T47D (cell line): ENCODE measurements around the gene OIP5.
A peak's percentile ranks its signal among the peaks of the same experiment; 100 is the strongest.
"Not testable (repeated sequence)": the region's sequence is repeated elsewhere in the genome, so short reads cannot be mapped to it uniquely, and the experiment has no call there.

Experiments
- DNase-seq, 2 experiments: peaks; one replicate each; pipeline versions ENCODE4 v3.0.0 to v3.0.0-alpha.2; 2011 to 2012; ENCODE audit warnings: low read depth in 1 of 2, low spot score in 1 of 2
- JUND ChIP-seq: IDR thresholded peaks from 2 replicates; pipeline ENCODE4 v1.6.1; 2012; ENCODE audit warnings: low read depth
- in situ Hi-C: cut with HindIII; loops from 2 replicates; pipeline ENCODE4 v1.10.0; 2016; ENCODE audit warnings: low sequenced_read_pairs, low pct_unique_long_range_greater_than_20kb

Gene OIP5

DNA sequence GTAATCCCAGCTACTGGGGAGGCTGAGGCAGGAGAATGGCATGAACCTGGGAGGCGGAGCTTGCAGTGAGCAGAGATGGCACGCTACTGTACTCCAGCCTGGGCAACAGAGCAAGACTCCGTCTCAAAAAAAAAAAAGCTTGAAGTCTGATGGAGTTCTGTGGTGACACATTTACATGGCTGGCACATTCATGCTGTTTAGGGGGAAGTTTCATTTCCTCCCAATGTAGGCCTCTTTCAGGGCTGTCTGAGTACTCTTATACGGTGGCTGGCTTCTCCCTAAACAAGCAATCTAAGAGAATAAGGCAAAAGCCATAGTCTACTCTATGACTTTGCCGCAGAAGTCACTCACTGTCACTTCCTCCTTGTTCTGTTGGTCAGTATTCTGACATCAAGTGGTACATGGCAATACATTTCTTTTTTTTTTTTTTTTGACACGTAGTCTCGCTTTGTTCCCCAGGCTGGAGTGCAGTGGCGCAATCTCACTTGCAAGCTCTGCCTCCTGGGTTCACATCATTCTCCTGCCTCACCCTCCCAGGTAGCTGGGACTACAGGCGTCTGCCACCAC lies 41.2 kb downstream of the OIP5 start:
- no peak for TF ChIP-seq JUND
- in situ Hi-C loops = no loop called here
- DNase-seq = no peak

- in situ Hi-C loops = no loop called here
Observed at GRCh38 chr15:41289953-41290352, 42.4 kb downstream of the OIP5 start.

DNA sequence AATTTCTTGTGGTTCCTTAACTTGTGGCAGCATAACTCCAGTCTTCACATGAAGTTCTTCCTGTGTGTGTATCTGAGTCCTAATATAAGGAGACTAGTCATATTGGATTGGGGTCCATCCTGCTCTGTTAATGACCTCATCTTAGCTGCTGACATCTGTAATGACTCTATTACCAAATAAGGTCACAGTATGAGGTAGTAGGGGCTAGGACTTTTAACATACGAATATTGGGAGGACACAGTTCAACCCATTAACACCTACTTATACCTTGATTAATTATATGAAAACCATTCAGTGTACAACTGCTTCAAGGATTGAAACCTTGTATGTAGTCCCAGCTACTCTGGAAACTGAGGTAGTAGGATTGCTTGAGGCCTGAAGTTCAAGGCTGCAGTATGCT lies 43.9 kb downstream of the OIP5 start:
- no peak for TF ChIP-seq JUND
- no peak for DNase-seq
- in situ Hi-C loops = no loop called here

More at GRCh38 chr15:41289953-41290352, 42.4 kb downstream of the OIP5 start:
- peak in 1 of 2 experiments; percentile 10 for DNase-seq
- TF ChIP-seq JUND = no peak

GRCh38 chr15:41286665-41287333 lies 45.6 kb downstream of the OIP5 start:
- DNase-seq = no peak
- no peak for TF ChIP-seq JUND
- in situ Hi-C loops = no loop called here

GRCh38 chr15:41285285-41285684 lies 47.1 kb downstream of the OIP5 start:
- in situ Hi-C loops = no loop called here
- no peak for TF ChIP-seq JUND
- no peak for DNase-seq

DNA sequence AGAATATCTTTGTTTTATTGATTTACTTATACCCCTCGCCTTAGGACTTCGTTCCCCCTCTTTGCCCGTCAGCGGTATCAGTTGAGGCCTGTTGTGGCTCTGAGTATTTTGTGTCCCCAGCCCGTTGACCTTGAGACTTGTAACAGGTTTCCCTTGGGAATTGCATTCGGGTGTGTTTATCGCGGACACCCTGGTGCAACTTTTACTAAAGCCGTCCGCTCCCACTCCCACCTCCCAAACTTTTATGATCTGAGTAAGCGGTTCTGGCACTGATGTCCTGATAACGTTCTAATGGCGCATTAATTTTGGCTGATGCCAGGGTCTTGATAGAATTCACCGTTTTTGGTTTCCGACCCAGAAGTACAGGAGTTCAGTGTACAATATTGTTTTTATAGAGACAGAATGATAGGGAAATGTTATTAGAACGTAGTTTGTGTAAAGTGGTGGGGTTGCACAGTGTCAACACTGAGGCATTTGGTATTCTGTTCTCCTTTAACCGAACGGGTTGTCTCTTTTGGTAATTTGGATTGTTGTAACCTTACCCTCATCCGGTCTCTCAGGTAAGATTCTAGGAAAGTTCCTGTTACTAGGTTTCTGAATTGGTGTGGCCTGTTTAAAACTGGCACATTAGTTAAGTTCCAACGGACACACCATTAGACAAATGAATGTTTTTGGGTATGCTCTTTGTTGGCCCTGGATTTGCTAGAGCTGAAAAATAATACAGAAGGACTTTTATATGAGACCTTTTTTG lies 47.8 kb downstream of the OIP5 start:
- in situ Hi-C loops = no loop called here
- TF ChIP-seq JUND = no peak
- peak; percentile 6 to 18 for DNase-seq

DNA sequence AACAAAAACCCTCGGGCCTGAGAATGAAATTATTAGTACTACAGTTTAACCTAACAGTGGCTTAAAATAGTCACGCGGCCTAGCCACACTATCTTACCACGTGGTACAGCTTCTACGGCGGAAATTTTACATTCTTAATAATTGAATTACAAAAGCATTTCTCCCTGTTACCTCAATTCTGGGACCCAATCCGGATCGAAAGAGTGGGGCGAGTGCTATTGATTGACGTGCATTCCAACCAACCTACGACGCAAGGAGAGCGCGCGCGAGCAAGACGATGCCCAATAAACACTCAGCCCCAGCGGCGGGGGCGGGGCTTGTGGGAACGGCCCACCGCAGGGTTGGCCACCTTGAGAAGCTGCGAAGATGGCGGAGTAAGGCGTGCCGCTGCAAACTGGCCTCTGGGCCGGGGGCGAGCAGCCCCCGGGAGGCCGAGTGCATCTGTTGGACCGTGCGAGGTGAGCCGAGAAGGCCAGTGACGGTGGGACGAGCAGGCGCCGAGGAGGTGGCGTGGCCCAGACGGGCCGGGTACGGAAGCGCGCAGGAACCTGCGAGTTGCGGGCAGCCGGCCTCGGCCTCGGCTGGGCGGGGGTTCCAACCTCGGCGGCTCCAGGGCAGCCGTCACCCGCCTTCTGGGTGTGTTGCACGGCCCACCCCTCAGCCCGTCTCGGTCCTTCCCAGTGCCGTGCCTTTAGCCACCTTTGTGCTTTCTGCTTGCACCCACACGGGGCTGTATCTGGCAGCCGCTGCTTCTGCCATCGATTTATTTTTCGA lies 48.6 kb downstream of the OIP5 start:
- TF ChIP-seq JUND = no peak
- in situ Hi-C loops = no loop called here
- peak; percentile 97 to 99 for DNase-seq

DNA sequence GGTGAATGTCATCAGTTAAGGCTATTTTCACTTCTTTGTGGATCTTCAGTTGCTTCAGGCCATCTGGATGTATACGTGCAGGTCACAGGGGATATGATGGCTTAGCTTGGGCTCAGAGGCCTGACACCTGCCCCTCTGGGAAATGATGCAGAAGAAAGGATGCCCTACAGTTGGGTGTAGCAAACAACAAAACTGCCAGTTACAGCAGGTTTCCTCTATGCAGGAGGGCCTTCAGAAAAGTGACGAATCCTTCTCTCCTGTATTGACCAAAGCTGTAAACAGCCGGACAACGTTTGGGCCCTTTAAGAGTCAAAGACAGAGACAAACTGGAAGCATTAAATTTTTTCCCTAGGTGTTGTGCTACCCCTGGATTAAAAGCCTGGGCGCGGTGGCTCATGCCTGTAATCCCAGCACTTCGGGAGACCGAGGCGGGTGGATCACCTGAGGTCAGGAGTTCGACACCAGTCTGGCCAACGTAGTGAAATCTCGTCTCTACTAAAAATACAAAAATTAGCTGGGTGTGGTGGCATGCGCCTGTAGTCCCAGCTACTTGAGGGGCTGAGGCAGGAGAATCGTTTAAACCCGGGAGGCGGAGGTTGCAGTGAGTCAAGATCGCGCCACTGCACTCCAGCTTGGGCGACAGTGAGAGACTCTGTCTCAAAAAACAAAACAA lies 49.3 kb downstream of the OIP5 start:
- DNase-seq, in situ Hi-C loops: not testable (repeated sequence)

- DNase-seq, in situ Hi-C loops: not testable (repeated sequence)
Observed at GRCh38 chr15:41282436-41282835, 50.0 kb downstream of the OIP5 start.

- no peak for DNase-seq
- TF ChIP-seq JUND = no peak
- in situ Hi-C loops = no loop called here
Observed at GRCh38 chr15:41281236-41281635, 51.2 kb downstream of the OIP5 start.

DNA sequence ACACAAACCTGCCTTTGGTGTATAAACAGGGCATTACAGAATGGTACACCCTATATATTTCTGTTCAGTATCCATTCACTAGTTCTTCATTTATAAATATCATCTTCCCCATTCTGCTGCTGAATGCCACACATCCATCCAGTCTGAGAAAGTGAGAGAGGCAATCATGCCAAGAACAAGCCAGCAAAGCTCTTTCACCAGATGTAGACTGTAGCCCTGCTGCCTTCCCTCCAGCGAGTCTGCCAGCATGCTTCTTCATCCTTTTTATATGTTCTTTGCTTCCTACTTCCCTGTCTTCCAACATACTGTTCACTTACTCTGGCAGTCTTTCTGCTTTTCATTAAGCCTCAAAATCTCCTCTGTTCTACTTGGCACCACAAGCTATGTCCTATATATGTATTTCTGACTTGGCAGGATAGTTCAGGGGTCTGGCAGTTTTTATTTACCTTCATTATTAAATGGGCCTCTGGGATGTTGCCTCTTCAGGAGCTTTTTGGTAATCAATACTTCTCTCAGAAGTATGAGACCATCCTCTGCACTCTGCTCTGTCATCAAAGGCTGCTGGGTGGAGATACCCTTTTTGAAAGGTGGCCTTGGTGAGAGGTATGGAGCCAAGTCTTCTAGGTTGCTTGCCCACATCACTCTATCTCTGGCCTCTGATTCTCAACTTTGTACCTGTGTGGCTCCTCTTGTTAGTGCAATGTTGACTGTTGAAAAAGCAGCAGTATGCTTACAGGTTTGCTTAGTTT lies 52.7 kb downstream of the OIP5 start:
- TF ChIP-seq JUND = no peak
- in situ Hi-C loops = no loop called here
- DNase-seq = no peak

DNA sequence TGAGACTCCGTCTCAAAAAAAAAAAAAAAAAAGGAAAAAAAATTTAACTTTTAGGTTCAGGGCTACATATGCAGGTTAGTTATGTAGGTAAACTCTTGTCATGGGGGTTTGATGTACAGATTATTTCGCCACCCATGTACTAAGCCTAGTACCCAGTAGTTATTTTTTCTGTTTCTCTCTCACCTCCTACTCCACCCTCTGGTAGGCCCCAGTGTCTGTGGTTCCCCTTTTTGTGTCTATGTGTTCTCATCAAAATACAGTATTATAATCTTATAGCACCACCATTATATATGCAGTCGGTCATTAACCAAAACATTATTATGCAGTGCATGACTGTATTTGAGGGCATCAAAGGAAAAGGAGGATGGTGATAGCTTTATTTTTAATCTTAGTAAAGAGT lies 54.1 kb downstream of the OIP5 start:
- in situ Hi-C loops = no loop called here
- no peak for TF ChIP-seq JUND
- no peak for DNase-seq
